H1 (cell line): ENCODE data around the gene SYT13. TPM values are rescaled to one million over a fixed set of nuclear protein-coding genes. Genes with fewer than 3 reads are reported as not detected.

Experiments
- CTCF ChIA-PET: fragments of 300-600 bp; sonication (Branson Sonifier 250); formaldehyde crosslinking; loops from one replicate; lab custom pipeline; 2021; ENCODE audit not compliant: partially characterized antibody; lab: Charles Lee
- POLR2A ChIA-PET: fragments of 300-600 bp; sonication (Branson Sonifier 250); formaldehyde crosslinking; loops from one replicate; lab custom pipeline; 2021; ENCODE audit warnings: inconsistent platforms; ENCODE audit not compliant: partially characterized antibody; lab: Charles Lee
- DNase-seq, 2 experiments: peaks; one replicate each; pipeline versions ENCODE4 v3.0.0 to v3.0.0-alpha.2; 2010 to 2022; ENCODE audit warnings: low spot score in 2 of 2, low read depth in 1 of 2, mixed read lengths in 1 of 2
- FAIRE-seq: peaks from 2 replicates; lab custom pipeline; 2011; peaks lifted over from hg19 to GRCh38; lab: Jason Lieb, UNC
- H2AFZ ChIP-seq: 2 replicates; pipeline ENCODE4 v1.8.1; 2012; ENCODE audit warnings: low read length, inconsistent platforms
- H2AK5ac ChIP-seq: 2 replicates; pipeline ENCODE4 v1.6.1; 2013; ENCODE audit warnings: low read depth, low read length
- H2BK120ac ChIP-seq: replicated peaks from 2 replicates; pipeline ENCODE3; 2013; ENCODE audit warnings: low read depth, low read length, inconsistent platforms
- H2BK12ac ChIP-seq: 2 replicates; pipeline ENCODE4 v1.6.1; 2013; ENCODE audit warnings: low read depth, low read length
- H2BK15ac ChIP-seq: 2 replicates; pipeline ENCODE4 v1.6.1; 2013; ENCODE audit warnings: low read length
- H2BK20ac ChIP-seq: 2 replicates; pipeline ENCODE4 v1.6.1; 2013; ENCODE audit warnings: low read length
- H2BK5ac ChIP-seq: 2 replicates; pipeline ENCODE4 v1.6.1; 2013; ENCODE audit warnings: low read depth, low read length
- H3K14ac ChIP-seq: 2 replicates; pipeline ENCODE4 v1.6.1; 2013; ENCODE audit warnings: inconsistent platforms; ENCODE audit not compliant: insufficient read length
- H3K18ac ChIP-seq: 2 replicates; pipeline ENCODE4 v1.6.1; 2013; ENCODE audit warnings: low read length; ENCODE audit errors: extremely low read depth
- H3K23ac ChIP-seq: 2 replicates; pipeline ENCODE4 v1.6.1; 2013; ENCODE audit warnings: inconsistent platforms; ENCODE audit not compliant: insufficient read length
- H3K23me2 ChIP-seq: 2 replicates; pipeline ENCODE4 v1.6.1; 2013; ENCODE audit warnings: low read depth, low read length
- H3K27ac ChIP-seq: 2 replicates; pipeline ENCODE4 v1.6.1; 2011; ENCODE audit warnings: low read depth, low read length, inconsistent platforms
- H3K27me3 ChIP-seq, 4 experiments: replicated peaks in 1 of 4; 1 replicate in 1 of 4; 2 replicates in 3 of 4; pipeline versions ENCODE4 v1.6.1 to v1.8.1; 2011 to 2013; ENCODE audit warnings: low read length in 3 of 4, mild to moderate bottlenecking in 3 of 4, inconsistent platforms in 2 of 4, mixed read lengths in 2 of 4, moderate library complexity in 1 of 4; ENCODE audit not compliant: control insufficient read depth in 3 of 4, insufficient read depth in 3 of 4; ENCODE audit errors: extremely low read depth in 1 of 4
- H3K36me3 ChIP-seq, 4 experiments: 2 replicates each; pipeline versions ENCODE4 v1.6.1 to v1.8.1; 2011 to 2013; ENCODE audit warnings: mild to moderate bottlenecking in 4 of 4, low read length in 3 of 4, moderate library complexity in 2 of 4, control low read depth in 1 of 4, inconsistent platforms in 1 of 4; ENCODE audit not compliant: insufficient read depth in 4 of 4, control insufficient read depth in 2 of 4
- H3K4ac ChIP-seq: replicated peaks from 2 replicates; pipeline ENCODE3; 2013; ENCODE audit warnings: low read length, low read depth, mixed read lengths, inconsistent platforms; ENCODE audit not compliant: insufficient read length
- H3K4me1 ChIP-seq, 4 experiments: replicated peaks in 1 of 4; 1 replicate in 1 of 4; 2 replicates in 3 of 4; pipeline versions ENCODE4 v1.6.1 to v1.8.1; 2011 to 2013; ENCODE audit warnings: low read length in 3 of 4, inconsistent platforms in 2 of 4, mixed read lengths in 1 of 4; ENCODE audit not compliant: insufficient read depth in 4 of 4, control insufficient read depth in 3 of 4
- H3K4me2 ChIP-seq, 2 experiments: 2 replicates each; pipeline versions ENCODE4 v1.6.1 to v1.8.1; 2011 to 2013; ENCODE audit warnings: low read depth in 2 of 2, low read length in 2 of 2, control low read depth in 1 of 2, inconsistent platforms in 1 of 2, mild to moderate bottlenecking in 1 of 2; ENCODE audit not compliant: insufficient read depth in 1 of 2
- H3K4me3 ChIP-seq, 4 experiments: fragments of 200-600, 300-600 bp in 1 of 4; sonication (generic), shearing (Covaris generic), sonication (Bioruptor Twin) in 1 of 4; 2 replicates each; pipeline versions ENCODE4 v1.5.1 to v1.8.1; 2011 to 2016; ENCODE audit warnings: low read length in 4 of 4, low read depth in 3 of 4, control low read depth in 2 of 4, inconsistent platforms in 2 of 4, mild to moderate bottlenecking in 2 of 4, mixed read lengths in 1 of 4, moderate library complexity in 1 of 4; ENCODE audit not compliant: insufficient read depth in 2 of 4; ENCODE audit errors: extremely low read depth in 1 of 4
- H3K56ac ChIP-seq: replicated peaks from 2 replicates; pipeline ENCODE3; 2013; ENCODE audit warnings: low read depth, mild to moderate bottlenecking, mixed read lengths, low read length, inconsistent platforms; ENCODE audit not compliant: insufficient read length
- H3K79me1 ChIP-seq: 2 replicates; pipeline ENCODE4 v1.6.1; 2013; ENCODE audit warnings: low read depth, low read length, control low read depth
- H3K79me2 ChIP-seq, 2 experiments: 2 replicates each; pipeline versions ENCODE4 v1.6.1 to v1.8.1; 2012 to 2013; ENCODE audit warnings: low read length in 2 of 2, mild to moderate bottlenecking in 2 of 2, inconsistent platforms in 1 of 2; ENCODE audit not compliant: insufficient read depth in 2 of 2, control insufficient read depth in 1 of 2
- H3K9ac ChIP-seq, 4 experiments: replicated peaks in 1 of 4; 1 replicate in 1 of 4; 2 replicates in 3 of 4; pipeline versions ENCODE4 v1.6.1 to v1.8.1; 2011 to 2013; ENCODE audit warnings: low read depth in 3 of 4, low read length in 3 of 4, control low read depth in 2 of 4, mild to moderate bottlenecking in 2 of 4, moderate library complexity in 2 of 4, inconsistent platforms in 1 of 4; ENCODE audit errors: extremely low read depth in 1 of 4
- H3K9me3 ChIP-seq, 2 experiments: 2 replicates each; pipeline versions ENCODE4 v1.6.1 to v1.8.1; 2012 to 2013; ENCODE audit warnings: mild to moderate bottlenecking in 2 of 2, moderate library complexity in 2 of 2, control low read depth in 1 of 2, inconsistent platforms in 1 of 2, low read depth in 1 of 2, low read length in 1 of 2, mixed read lengths in 1 of 2; ENCODE audit not compliant: insufficient read depth in 2 of 2
- H4K20me1 ChIP-seq, 2 experiments: replicated peaks in 1 of 2; 2 replicates each; pipeline versions ENCODE3 to v1.8.1; 2011 to 2013; ENCODE audit warnings: inconsistent platforms in 2 of 2, low read length in 2 of 2, mild to moderate bottlenecking in 1 of 2; ENCODE audit not compliant: insufficient read depth in 2 of 2, control insufficient read depth in 1 of 2
- H4K5ac ChIP-seq: 2 replicates; pipeline ENCODE4 v1.6.1; 2013; ENCODE audit warnings: low read length, low read depth, mixed read lengths, inconsistent platforms; ENCODE audit not compliant: insufficient read length
- H4K8ac ChIP-seq: 2 replicates; pipeline ENCODE4 v1.8.0; 2013; ENCODE audit warnings: mild to moderate bottlenecking, moderate library complexity, low read length, inconsistent platforms; ENCODE audit not compliant: insufficient read depth; ENCODE audit errors: extremely low read depth
- H4K91ac ChIP-seq: replicated peaks from 2 replicates; pipeline ENCODE3; 2013; ENCODE audit warnings: low read length, mixed read lengths, inconsistent platforms; ENCODE audit not compliant: insufficient read length
- CHD1 ChIP-seq: IDR thresholded peaks from 2 replicates; pipeline ENCODE4 v1.6.1; 2012; ENCODE audit warnings: low read depth, low read length, improper control_type of control experiment
- CTBP2 ChIP-seq: IDR thresholded peaks from 2 replicates; pipeline ENCODE4 v1.7.0; 2011; ENCODE audit warnings: borderline replicate concordance, mild to moderate bottlenecking, moderate library complexity, mixed read lengths, low read length; ENCODE audit not compliant: insufficient read depth, insufficient read length
- HDAC6 ChIP-seq: IDR thresholded peaks from one replicate; pipeline ENCODE4 v1.7.1; 2012; ENCODE audit warnings: low read depth, mild to moderate bottlenecking, inconsistent platforms, low read length, moderate library complexity
- POU5F1 ChIP-seq: IDR thresholded peaks from 2 replicates; pipeline ENCODE4 v1.6.1; 2011; ENCODE audit warnings: low read depth, mild to moderate bottlenecking, low read length, moderate library complexity
- RAD21 ChIP-seq, 2 experiments: IDR thresholded peaks in 1 of 2; conservative IDR thresholded peaks in 1 of 2; 2 replicates each; pipeline ENCODE4 v1.6.1; 2011; ENCODE audit warnings: low read depth in 2 of 2, low read length in 2 of 2, improper control_type of control experiment in 1 of 2, inconsistent platforms in 1 of 2, mild to moderate bottlenecking in 1 of 2, moderate library complexity in 1 of 2
- RBBP5 ChIP-seq: IDR thresholded peaks from 2 replicates; pipeline ENCODE4 v1.7.1; 2012; ENCODE audit warnings: low read depth, mild to moderate bottlenecking, inconsistent platforms, low read length, moderate library complexity, borderline replicate concordance
- TAF1 ChIP-seq: IDR thresholded peaks from 2 replicates; pipeline ENCODE4 v1.6.1; 2011; ENCODE audit warnings: mild to moderate bottlenecking, low read depth, low read length
- TEAD4 ChIP-seq: IDR thresholded peaks from 2 replicates; pipeline ENCODE4 v1.6.1; 2012; ENCODE audit warnings: low read depth, low read length, inconsistent platforms, mixed read lengths
- YY1 ChIP-seq: IDR thresholded peaks from 2 replicates; pipeline ENCODE4 v1.6.1; 2011; ENCODE audit warnings: low read depth, mild to moderate bottlenecking, low read length
- WGBS, 2 experiments: shearing (Covaris generic) in 1 of 2; methylation state at CpG; one replicate each; pipeline versions ENCODE4 v1.1.6 to v1.1.7; 2013 to 2015; ENCODE audit warnings: low lambda C conversion rate in 2 of 2, mixed read lengths in 2 of 2, inconsistent platforms in 1 of 2, low coverage in 1 of 2, missing lambda C conversion rate in 1 of 2; ENCODE audit not compliant: insufficient replicate concordance in 2 of 2, insufficient coverage in 1 of 2, insufficient read length in 1 of 2; ENCODE audit errors: extremely low coverage in 1 of 2, missing lambda C conversion rate in 1 of 2; 5-methylcytosine and 5-hydroxymethylcytosine counted together
- polyA plus RNA-seq, 7 experiments: library from polyadenylated mRNA; depleted of rRNA in 3 of 7; stranded (reverse) in 5 of 7; unstranded in 2 of 7; fragments of >200 nt in 5 of 7; fragments of 200-250 nt in 2 of 7; gene quantifications; 1 replicate in 5 of 7; 2 replicates in 1 of 7; 4 replicates in 1 of 7; pipeline versions ENCODE4 v1.2.1 to v1.2.3, GENCODE V29; 2011 to 2013; ENCODE audit warnings: missing spikeins in 2 of 7, mixed read lengths in 2 of 7
- total RNA-seq: library from RNA; stranded (reverse); fragmentation: NEBNext Ultra II Directional; extraction: Animal tissue kit (Norgen Biotek cat#: 25700); gene quantifications from 2 replicates; pipeline ENCODE4 v1.2.1, GENCODE V29; 2021

The SYT13 gene
- total and polyA plus RNA-seq, 2 of the 8 experiments (the other 6 are each of a cell fraction or from before 2014, with no cell fraction given), result 4.8 to 13.2 TPM

GRCh38 chr11:45193695-45194094 lies 92.4 kb downstream of the SYT13 start:
- POLR2A ChIA-PET, result no interaction called here
- no peak for FAIRE-seq

More at GRCh38 chr11:45193695-45194094, 92.4 kb downstream of the SYT13 start:
- TF ChIP-seq CTBP2 (no peak), YY1 (no peak), TAF1 (no peak), HDAC6 (no peak), RAD21 (IDR thresholded peaks at IDR 0.05 in 1 of 2, conservative IDR thresholded peaks at IDR 0.05 in 1 of 2; ENCODE audit: low read depth in 2 of 2, low read length in 2 of 2) (no peak), RBBP5 (no peak), CHD1 (no peak), POU5F1 (no peak), TEAD4 (no peak)
- H3K23me2 ChIP-seq, result no peaks in the 10 kb centered on the region
- DNase-seq, result no peak
- no peak overlapping the region for H3K4ac ChIP-seq
- H2BK12ac ChIP-seq, result no peak overlapping the region
- H2AFZ ChIP-seq, result no peak overlapping the region
- H3K4me1 ChIP-seq, result no peaks in the 10 kb centered on the region
- WGBS, 2 experiments, result 91% methylated on average over 6 of the region's 6 CpGs; no CpG with 5 or more reads in 1 of the 2 experiments
- H2BK5ac ChIP-seq, result no peak overlapping the region
- no peak overlapping the region for H2AK5ac ChIP-seq
- H3K14ac ChIP-seq, result no peak overlapping the region
- no peak overlapping the region for H3K27ac ChIP-seq
- H3K27me3 ChIP-seq, result no peaks in the 10 kb centered on the region
- H2BK20ac ChIP-seq, result no peak overlapping the region
- H3K18ac ChIP-seq, result no peak overlapping the region
- H3K56ac ChIP-seq, result no peak overlapping the region
- H3K23ac ChIP-seq, result no peak overlapping the region
- H4K8ac ChIP-seq, result no peak overlapping the region
- H4K20me1 ChIP-seq, result peaks cover 0 to 2% of the 10 kb centered on the region in 2 experiments
- no peaks in the 10 kb centered on the region for H3K79me2 ChIP-seq
- no peak overlapping the region for H4K91ac ChIP-seq
- H3K36me3 ChIP-seq, result peaks cover 0 to 3% (median 0%) of the 10 kb centered on the region in 4 experiments; a peak in 1 of 8 replicates
- CTCF ChIA-PET, result interaction anchor here (1.8 to 3.2 kb wide), 4 partner anchors 11 to 40 kb away, joined by 5 to 30 read pairs (median 12); no protein-coding TSS in a partner anchor
- no peak overlapping the region for H2BK15ac ChIP-seq
- no peak overlapping the region for H4K5ac ChIP-seq
- no peak overlapping the region for H3K9ac ChIP-seq
- no peaks in the 10 kb centered on the region for H3K79me1 ChIP-seq
- H2BK120ac ChIP-seq, result no peak overlapping the region
- no peak overlapping the region for H3K4me3 ChIP-seq
- H3K9me3 ChIP-seq, result no peaks in the 10 kb centered on the region; a peak in 1 of 4 replicates
- no peak overlapping the region for H3K4me2 ChIP-seq
